SU-DHL-6 (cell line): Measurements from ENCODE around the gene CDC42EP1.

Source experiments
- H2AFZ ChIP-seq: fragments of 200-600 bp; sonication (generic); 2 replicates; pipeline ENCODE4 v1.6.1; 2014; ENCODE audit warnings: low read depth, mild to moderate bottlenecking, moderate library complexity, mixed read lengths, antibody characterized with exemption, low read length; ENCODE audit not compliant: severe bottlenecking
- H3F3A ChIP-seq: fragments of 200-600 bp; shearing (Covaris generic); 2 replicates; pipeline ENCODE4 v1.6.0; 2016; ENCODE audit warnings: antibody characterized with exemption, mild to moderate bottlenecking; ENCODE audit not compliant: insufficient read depth
- H3K27ac ChIP-seq: fragments of 200-600 bp; sonication (generic); 2 replicates; pipeline ENCODE4 v1.5.1; 2016; ENCODE audit warnings: low read depth, mild to moderate bottlenecking, low read length, moderate library complexity, mixed read lengths
- H3K27me3 ChIP-seq: fragments of 200-600 bp; sonication (generic), shearing (Covaris generic); 2 replicates; pipeline ENCODE4 v1.6.0; 2014; ENCODE audit warnings: mild to moderate bottlenecking, low read length
- H3K36me3 ChIP-seq: fragments of 200-600 bp; sonication (generic); 2 replicates; pipeline ENCODE4 v1.6.1; 2014; ENCODE audit warnings: mild to moderate bottlenecking, low read length, mixed read lengths
- H3K4me2 ChIP-seq: fragments of 300-600, 200-600 bp; shearing (Covaris generic), sonication (generic); 2 replicates; pipeline ENCODE4 v1.6.0; 2014; ENCODE audit warnings: low read length, low read depth, mild to moderate bottlenecking; ENCODE audit not compliant: poor library complexity, severe bottlenecking
- H3K4me3 ChIP-seq: fragments of 200-600 bp; sonication (generic); 2 replicates; pipeline ENCODE4 v1.5.1; 2014; ENCODE audit warnings: antibody characterized with exemption, low read length, mild to moderate bottlenecking, mixed read lengths; ENCODE audit not compliant: insufficient read depth, poor library complexity, severe bottlenecking
- H3K79me2 ChIP-seq: fragments of 200-600 bp; sonication (generic); 2 replicates; pipeline ENCODE4 v1.6.1; 2014; ENCODE audit warnings: mild to moderate bottlenecking, low read length, moderate library complexity; ENCODE audit not compliant: insufficient read depth
- H3K9ac ChIP-seq: fragments of 200-600 bp; sonication (generic); 2 replicates; pipeline ENCODE4 v1.7.0; 2014; ENCODE audit warnings: mild to moderate bottlenecking, low read length
- H3K9me2 ChIP-seq: fragments of 200-600 bp; sonication (generic); replicated peaks from 2 replicates; pipeline ENCODE4 v1.6.1; 2014; ENCODE audit warnings: low read length; ENCODE audit not compliant: insufficient read depth
- H3K9me3 ChIP-seq: fragments of 200-600 bp; sonication (generic); 2 replicates; pipeline ENCODE4 v1.6.1; 2014; ENCODE audit warnings: low read length, mixed read lengths; ENCODE audit not compliant: insufficient read depth
- H4K20me1 ChIP-seq: fragments of 200-600 bp; sonication (generic); 2 replicates; pipeline ENCODE4 v1.6.1; 2014; ENCODE audit warnings: low read depth, mild to moderate bottlenecking, antibody characterized with exemption, low read length, moderate library complexity, mixed read lengths
- EZH2phosphoT487 ChIP-seq: fragments of 200-600 bp; sonication (generic), shearing (Covaris generic); conservative IDR thresholded peaks from 2 replicates; pipeline ENCODE4 v1.6.1; 2018; ENCODE audit warnings: mild to moderate bottlenecking, antibody characterized with exemption, low read length, moderate library complexity, mixed read lengths
- TF ChIP-seq, protein P1 (sequence below): fragments of 200-600 bp; sonication (generic); IDR thresholded peaks from one replicate; pipeline ENCODE4 v1.5.1; 2017; ENCODE audit warnings: antibody characterized with exemption, mild to moderate bottlenecking, low read length, moderate library complexity; ENCODE audit not compliant: insufficient read depth, poor library complexity, severe bottlenecking

The CDC42EP1 gene

DNA sequence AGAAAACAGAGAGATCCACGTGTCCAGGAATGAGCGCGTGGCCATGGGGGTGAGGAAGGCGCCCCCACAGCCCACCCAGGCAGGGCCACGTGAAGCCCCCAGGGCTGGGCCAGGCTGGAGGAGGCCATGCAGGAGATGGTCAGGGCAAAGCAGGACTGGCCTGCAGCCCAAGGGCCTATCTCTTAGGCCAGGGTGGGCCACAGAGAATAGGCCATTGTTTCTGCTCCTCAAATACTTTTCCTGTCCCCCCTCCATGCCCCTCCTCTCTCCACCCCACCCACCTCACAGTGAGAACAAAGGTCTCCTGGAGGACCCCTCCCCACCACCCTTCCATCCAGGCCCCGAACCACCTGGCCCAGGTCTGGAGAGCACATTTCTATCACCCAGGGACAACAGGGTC is 8.3 kb upstream of the CDC42EP1 start:
- TF ChIP-seq, protein P1, sequence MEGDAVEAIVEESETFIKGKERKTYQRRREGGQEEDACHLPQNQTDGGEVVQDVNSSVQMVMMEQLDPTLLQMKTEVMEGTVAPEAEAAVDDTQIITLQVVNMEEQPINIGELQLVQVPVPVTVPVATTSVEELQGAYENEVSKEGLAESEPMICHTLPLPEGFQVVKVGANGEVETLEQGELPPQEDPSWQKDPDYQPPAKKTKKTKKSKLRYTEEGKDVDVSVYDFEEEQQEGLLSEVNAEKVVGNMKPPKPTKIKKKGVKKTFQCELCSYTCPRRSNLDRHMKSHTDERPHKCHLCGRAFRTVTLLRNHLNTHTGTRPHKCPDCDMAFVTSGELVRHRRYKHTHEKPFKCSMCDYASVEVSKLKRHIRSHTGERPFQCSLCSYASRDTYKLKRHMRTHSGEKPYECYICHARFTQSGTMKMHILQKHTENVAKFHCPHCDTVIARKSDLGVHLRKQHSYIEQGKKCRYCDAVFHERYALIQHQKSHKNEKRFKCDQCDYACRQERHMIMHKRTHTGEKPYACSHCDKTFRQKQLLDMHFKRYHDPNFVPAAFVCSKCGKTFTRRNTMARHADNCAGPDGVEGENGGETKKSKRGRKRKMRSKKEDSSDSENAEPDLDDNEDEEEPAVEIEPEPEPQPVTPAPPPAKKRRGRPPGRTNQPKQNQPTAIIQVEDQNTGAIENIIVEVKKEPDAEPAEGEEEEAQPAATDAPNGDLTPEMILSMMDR: no peak
- no peak for TF ChIP-seq EZH2phosphoT487
- Histone ChIP-seq H3K9me2 (no peaks in the 10 kb centered on the region), H3K9ac (no peak overlapping the region), H3K36me3 (no peaks in the 10 kb centered on the region), H4K20me1 (no peaks in the 10 kb centered on the region), H3K79me2 (no peaks in the 10 kb centered on the region), H3K4me3 (no peak overlapping the region), H2AFZ (no peak overlapping the region), H3K27me3 (no peaks in the 10 kb centered on the region), H3K27ac (no peak overlapping the region), H3K9me3 (no peaks in the 10 kb centered on the region), H3F3A (no peaks in the 10 kb centered on the region), H3K4me2 (no peak overlapping the region)

DNA sequence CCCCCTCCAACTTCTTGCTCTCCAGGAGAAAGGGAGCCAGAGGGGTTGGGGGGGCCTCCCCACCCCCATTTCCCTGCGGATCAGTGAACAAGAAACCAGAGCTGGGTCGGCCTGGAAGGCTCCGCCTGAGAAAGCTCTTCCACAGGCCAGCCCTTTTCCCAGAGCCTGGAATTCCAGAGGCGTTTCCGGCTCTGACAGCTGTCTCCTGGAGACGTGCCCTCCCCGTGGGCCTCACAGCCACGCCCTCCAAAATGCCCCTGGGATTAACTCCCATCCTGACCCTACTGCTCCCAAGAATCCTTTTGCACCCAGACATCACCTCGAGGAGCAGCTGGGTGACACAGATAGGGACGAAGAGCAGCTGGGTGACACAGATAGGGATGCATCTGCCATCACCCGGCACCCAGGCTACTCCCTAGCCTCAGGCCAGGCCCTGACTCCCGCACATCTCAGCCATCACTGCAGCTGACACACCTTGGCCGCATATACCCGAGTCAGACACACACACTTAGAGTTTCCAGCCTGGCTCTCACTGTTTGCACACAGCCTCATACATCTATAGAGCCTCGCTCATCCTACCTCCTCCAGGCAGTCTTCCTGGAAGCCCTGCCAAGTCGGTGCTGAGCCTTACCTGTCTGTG is 7.6 kb upstream of the CDC42EP1 start:
- Histone ChIP-seq H3F3A (no peaks in the 10 kb centered on the region), H3K9me2 (no peaks in the 10 kb centered on the region), H3K9me3 (no peaks in the 10 kb centered on the region), H3K79me2 (no peaks in the 10 kb centered on the region), H3K27me3 (no peaks in the 10 kb centered on the region), H3K36me3 (no peaks in the 10 kb centered on the region), H4K20me1 (no peaks in the 10 kb centered on the region), H3K9ac (no peak overlapping the region), H3K27ac (no peak overlapping the region), H3K4me3 (no peak overlapping the region), H2AFZ (no peak overlapping the region), H3K4me2 (no peak overlapping the region)
- no peak for TF ChIP-seq EZH2phosphoT487
- TF ChIP-seq, protein P1: no peak

DNA sequence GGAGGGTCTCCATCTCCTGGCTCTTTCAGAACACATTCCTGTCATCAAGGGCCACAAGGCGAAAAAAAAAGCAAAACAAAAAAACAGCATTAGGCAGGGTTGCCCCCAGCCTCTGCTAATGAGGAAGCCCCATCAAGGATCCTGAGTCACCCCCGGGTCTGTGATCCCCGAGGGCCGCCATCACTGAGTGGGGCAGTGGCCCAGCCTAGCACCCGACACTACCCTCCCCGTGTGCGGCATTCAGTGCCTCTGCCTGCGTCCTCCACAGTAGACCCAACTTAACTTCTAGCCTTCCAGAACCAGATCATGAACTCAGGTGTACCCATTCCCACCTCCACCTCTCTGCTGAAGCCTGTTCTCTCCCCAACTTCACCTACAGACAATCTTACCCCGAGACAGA is 6.6 kb upstream of the CDC42EP1 start:
- Histone ChIP-seq H3K36me3 (no peaks in the 10 kb centered on the region), H3F3A (no peaks in the 10 kb centered on the region), H3K27ac (no peak overlapping the region), H3K4me2 (no peak overlapping the region), H2AFZ (no peak overlapping the region), H4K20me1 (no peaks in the 10 kb centered on the region), H3K27me3 (no peaks in the 10 kb centered on the region), H3K79me2 (no peaks in the 10 kb centered on the region), H3K9me3 (no peaks in the 10 kb centered on the region), H3K9ac (no peak overlapping the region), H3K4me3 (no peak overlapping the region), H3K9me2 (no peaks in the 10 kb centered on the region)
- no peak for TF ChIP-seq EZH2phosphoT487
- TF ChIP-seq, protein P1: no peak
